HG02798 (cell line): ENCODE results near the gene RASSF9.

Experiments used
- ATAC-seq: cut with Tn5 transposase; IDR thresholded peaks from one replicate; pipeline ENCODE4 v1.9.1; 2021; ENCODE audit warnings: mild to moderate bottlenecking; ENCODE audit not compliant: unreplicated experiment, poor library complexity

RASSF9 gene

GRCh38 chr12:85823436-85824180, 12.6 kb downstream of the RASSF9 start:
- no peak for ATAC-seq

GRCh38 chr12:85821759-85822158, 14.4 kb downstream of the RASSF9 start:
- ATAC-seq = no peak

- no peak for ATAC-seq
These were observed 15.0 kb downstream of the RASSF9 start for GRCh38 chr12:85821206-85821605.

- no peak for ATAC-seq
These were observed 16.1 kb downstream of the RASSF9 start for GRCh38 chr12:85820101-85820500.

GRCh38 chr12:85814741-85815140, 21.5 kb downstream of the RASSF9 start:
- no peak for ATAC-seq

- ATAC-seq = no peak
These were observed 22.1 kb downstream of the RASSF9 start for GRCh38 chr12:85814071-85814470.

GRCh38 chr12:85809500-85809899, 26.7 kb downstream of the RASSF9 start:
- ATAC-seq = no peak

GRCh38 chr12:85807730-85808129, 28.5 kb downstream of the RASSF9 start:
- no peak for ATAC-seq

GRCh38 chr12:85805654-85806053, 30.6 kb downstream of the RASSF9 start:
- no peak for ATAC-seq

GRCh38 chr12:85804663-85805062, 31.5 kb downstream of the RASSF9 start:
- ATAC-seq = no peak

GRCh38 chr12:85803923-85804322, 32.3 kb downstream of the RASSF9 start:
- ATAC-seq = no peak

- ATAC-seq = no peak
These were observed 33.0 kb downstream of the RASSF9 start for GRCh38 chr12:85803231-85803630.

GRCh38 chr12:85798122-85798521, 38.1 kb downstream of the RASSF9 start:
- ATAC-seq = no peak

- ATAC-seq = no peak
These were observed 40.2 kb downstream of the RASSF9 start for GRCh38 chr12:85796001-85796400.

- ATAC-seq = no peak
These were observed 41.7 kb downstream of the RASSF9 start for GRCh38 chr12:85794531-85794930.

- no peak for ATAC-seq
These were observed 52.0 kb downstream of the RASSF9 start for GRCh38 chr12:85784096-85784720.

- no peak for ATAC-seq
These were observed 53.5 kb downstream of the RASSF9 start for GRCh38 chr12:85782711-85783110.

- no peak for ATAC-seq
These were observed 54.4 kb downstream of the RASSF9 start for GRCh38 chr12:85781766-85782165.

GRCh38 chr12:85779768-85780167, 56.4 kb downstream of the RASSF9 start:
- ATAC-seq = no peak

- no peak for ATAC-seq
These were observed 61.1 kb downstream of the RASSF9 start for GRCh38 chr12:85775091-85775490.

GRCh38 chr12:85765453-85765869, 70.7 kb downstream of the RASSF9 start:
- ATAC-seq = no peak

GRCh38 chr12:85759623-85760022, 76.6 kb downstream of the RASSF9 start:
- no peak for ATAC-seq
